Activated naive CD4-positive, alpha-beta T cell treated with anti-CD3 and anti-CD28 coated beads, Interleukin-2, amount 10 ng/mL, durations not matched to agents 5 hours and 36 hours (primary cell): ENCODE results near the gene SLC1A3. TPM values are rescaled to one million over a fixed set of nuclear protein-coding genes. Genes with fewer than 3 reads are reported as not detected.

ENCODE experiments used
- total RNA-seq, 2 experiments: library from RNA; stranded (reverse); gene quantifications; one replicate each; pipeline ENCODE4 v1.2.3, GENCODE V29; 2021

SLC1A3 gene
- not detected for total RNA-seq

DNA sequence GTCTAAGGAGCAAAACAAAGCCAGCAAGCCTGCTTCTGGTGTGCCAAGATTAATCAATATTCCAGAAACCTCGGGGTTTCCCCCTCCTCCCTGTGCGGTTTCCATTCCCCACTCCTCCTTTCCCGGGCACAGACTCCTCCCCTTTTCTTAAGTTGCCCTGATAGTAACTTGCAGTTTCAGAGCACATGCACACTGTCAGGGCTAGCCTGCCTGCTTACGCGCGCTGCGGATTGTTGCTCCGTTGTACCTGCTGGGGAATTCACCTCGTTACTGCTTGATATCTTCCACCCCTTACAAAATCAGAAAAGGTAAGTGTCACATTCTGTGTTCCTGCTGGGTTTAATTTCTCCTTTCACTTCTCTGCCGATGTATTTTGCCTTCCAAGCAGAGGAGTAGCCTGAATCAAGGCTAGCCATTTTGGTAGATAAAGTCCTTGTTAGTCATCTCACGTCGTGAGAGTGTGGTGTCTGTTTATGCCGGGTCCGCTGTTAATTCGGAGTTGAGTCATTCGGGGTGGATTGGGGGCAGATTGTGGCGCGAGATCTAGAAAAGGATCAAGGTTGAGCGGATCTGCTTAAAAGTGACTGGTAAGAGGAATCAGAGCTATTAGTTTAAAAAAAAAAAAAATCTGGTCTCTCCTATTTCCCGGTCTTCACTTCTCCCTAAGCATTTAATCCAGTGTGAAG, at the start of gene SLC1A3:
TSS of gene SLC1A3 (plus strand) at position 179 of the 686 bp plus-strand sequence. CDS start 1,818 bp downstream, outside the sequence.

